EH (cell line): Measurements from ENCODE around the gene SCUBE2.
"Not testable (repeated sequence)": the region's sequence is repeated elsewhere in the genome, so short reads cannot be mapped to it uniquely, and the experiment has no call there.

Experiments
- DNase-seq: peaks from one replicate; pipeline ENCODE4 v3.0.0-alpha.2; 2015; ENCODE audit warnings: low read depth

SCUBE2 gene

GRCh38 chr11:9040410-9040809 is 51.0 kb downstream of the SCUBE2 start:
- no peak for DNase-seq

- DNase-seq, result no peak
These were observed 51.5 kb downstream of the SCUBE2 start for GRCh38 chr11:9039863-9040262.

- DNase-seq, result no peak
These were observed 52.2 kb downstream of the SCUBE2 start for GRCh38 chr11:9039198-9039597.

GRCh38 chr11:9038541-9038940 is 52.9 kb downstream of the SCUBE2 start:
- DNase-seq, result no peak

GRCh38 chr11:9037963-9038362 is 53.4 kb downstream of the SCUBE2 start:
- peak; percentile 34 for DNase-seq

GRCh38 chr11:9037046-9037780 is 54.2 kb downstream of the SCUBE2 start:
- no peak for DNase-seq

GRCh38 chr11:9030601-9031000 is 60.8 kb downstream of the SCUBE2 start:
- no peak for DNase-seq

- no peak for DNase-seq
These were observed 62.0 kb downstream of the SCUBE2 start for GRCh38 chr11:9029422-9029821.

GRCh38 chr11:9028581-9028980 is 62.8 kb downstream of the SCUBE2 start:
- DNase-seq, result no peak

GRCh38 chr11:9025101-9025850 is 66.1 kb downstream of the SCUBE2 start:
- DNase-seq, result no peak

GRCh38 chr11:9022961-9023680 is 68.3 kb downstream of the SCUBE2 start:
- no peak for DNase-seq

- no peak for DNase-seq
These were observed 70.5 kb downstream of the SCUBE2 start for GRCh38 chr11:9020916-9021315.

- DNase-seq, result no peak
These were observed 71.5 kb downstream of the SCUBE2 start for GRCh38 chr11:9019861-9020260.

GRCh38 chr11:9017773-9018172 is 73.6 kb downstream of the SCUBE2 start:
- DNase-seq, result peak; percentile 65

GRCh38 chr11:9016916-9017642 is 74.3 kb downstream of the SCUBE2 start:
- peak; percentile 10 for DNase-seq

GRCh38 chr11:9015677-9016076 is 75.7 kb downstream of the SCUBE2 start:
- peak; percentile 80 for DNase-seq

- no peak for DNase-seq
These were observed 76.6 kb downstream of the SCUBE2 start for GRCh38 chr11:9014826-9015225.

GRCh38 chr11:9013373-9013772 is 78.0 kb downstream of the SCUBE2 start:
- no peak for DNase-seq

GRCh38 chr11:9009538-9009937 is 81.9 kb downstream of the SCUBE2 start:
- DNase-seq, result not testable (repeated sequence)

GRCh38 chr11:9008661-9009060 is 82.7 kb downstream of the SCUBE2 start:
- no peak for DNase-seq

GRCh38 chr11:9008011-9008550 is 83.3 kb downstream of the SCUBE2 start:
- DNase-seq, result no peak

- DNase-seq, result no peak
These were observed 86.3 kb downstream of the SCUBE2 start for GRCh38 chr11:9005087-9005486.
